ENCODE data around the gene DAB2.

The DAB2 gene

GRCh38 chr5:39424736-39425637 lies at the start of gene DAB2:
Gene DAB2 (minus strand): TSS chr5:39424980. CDS start chr5:39394320, 30,660 bp downstream.
- DNase-seq (ENCODE audit: low spot score) = peak; percentile 79

GRCh38 chr5:39473156-39473775 lies 48.5 kb upstream of the DAB2 start:
- DNase-seq (ENCODE audit: low spot score) = no peak

- no peak for DNase-seq (ENCODE audit: low spot score)
Measured at GRCh38 chr5:39471836-39472508, 47.2 kb upstream of the DAB2 start.

- DNase-seq (ENCODE audit: low spot score) = no peak
Measured at GRCh38 chr5:39470811-39471210, 46.0 kb upstream of the DAB2 start.

GRCh38 chr5:39469777-39470415 lies 45.1 kb upstream of the DAB2 start:
- no peak for DNase-seq (ENCODE audit: low spot score)

GRCh38 chr5:39469176-39469575 lies 44.4 kb upstream of the DAB2 start:
- DNase-seq (ENCODE audit: low spot score) = no peak

- DNase-seq (ENCODE audit: low spot score) = no peak
Measured at GRCh38 chr5:39466846-39467245, 42.1 kb upstream of the DAB2 start.

- DNase-seq (ENCODE audit: low spot score) = no peak
Measured at GRCh38 chr5:39465843-39466242, 41.1 kb upstream of the DAB2 start.

GRCh38 chr5:39465097-39465496 lies 40.3 kb upstream of the DAB2 start:
- DNase-seq (ENCODE audit: low spot score) = no peak

GRCh38 chr5:39464088-39464487 lies 39.3 kb upstream of the DAB2 start:
- DNase-seq (ENCODE audit: low spot score) = no peak

GRCh38 chr5:39462211-39462610 lies 37.4 kb upstream of the DAB2 start:
- DNase-seq (ENCODE audit: low spot score) = no peak

GRCh38 chr5:39461007-39461682 lies 36.4 kb upstream of the DAB2 start:
- DNase-seq (ENCODE audit: low spot score) = no peak

GRCh38 chr5:39459907-39460306 lies 35.1 kb upstream of the DAB2 start:
- no peak for DNase-seq (ENCODE audit: low spot score)

GRCh38 chr5:39459071-39459470 lies 34.3 kb upstream of the DAB2 start:
- DNase-seq (ENCODE audit: low spot score) = no peak

GRCh38 chr5:39455645-39456044 lies 30.9 kb upstream of the DAB2 start:
- no peak for DNase-seq (ENCODE audit: low spot score)

GRCh38 chr5:39453606-39454005 lies 28.8 kb upstream of the DAB2 start:
- DNase-seq (ENCODE audit: low spot score) = no peak

- DNase-seq (ENCODE audit: low spot score) = no peak
Measured at GRCh38 chr5:39452846-39453245, 28.1 kb upstream of the DAB2 start.

- DNase-seq (ENCODE audit: low spot score) = no peak
Measured at GRCh38 chr5:39451276-39451941, 26.6 kb upstream of the DAB2 start.

- DNase-seq (ENCODE audit: low spot score) = no peak
Measured at GRCh38 chr5:39450487-39450886, 25.7 kb upstream of the DAB2 start.

- no peak for DNase-seq (ENCODE audit: low spot score)
Measured at GRCh38 chr5:39449591-39449990, 24.8 kb upstream of the DAB2 start.

- DNase-seq (ENCODE audit: low spot score) = no peak
Measured at GRCh38 chr5:39448506-39449128, 23.8 kb upstream of the DAB2 start.
